Cardiac muscle cell (in vitro differentiated cells and primary cell): Measurements from ENCODE around the gene F9. TPM values are rescaled to one million over a fixed set of nuclear protein-coding genes. Genes with fewer than 3 reads are reported as not detected.
"Not testable (repeated sequence)": the region's sequence is repeated elsewhere in the genome, so short reads cannot be mapped to it uniquely, and the experiment has no call there.

Source experiments
- DNase-seq, 2 donors: peaks; one replicate each; pipeline versions ENCODE4 v3.0.0 to v3.0.0-alpha.2; 2010 to 2017; ENCODE audit warnings: low read depth in 1 of 2, low spot score in 1 of 2
- H3K27ac ChIP-seq: fragments of 200-600 bp; sonication (generic); 2 replicates; pipeline ENCODE4 v1.5.1; 2016
- H3K27me3 ChIP-seq: fragments of 200-600 bp; sonication (generic); 2 replicates; pipeline ENCODE4 v1.6.0; 2016; ENCODE audit warnings: control low read depth
- H3K36me3 ChIP-seq: fragments of 200-600 bp; sonication (generic); 2 replicates; pipeline ENCODE4 v1.5.1; 2016; ENCODE audit warnings: control low read depth
- H3K4me1 ChIP-seq: fragments of 200-600 bp; sonication (generic); 2 replicates; pipeline ENCODE4 v1.8.1; 2017; ENCODE audit warnings: low read depth, mild to moderate bottlenecking, mixed run types
- H3K4me3 ChIP-seq: fragments of 200-600 bp; sonication (generic); 2 replicates; pipeline ENCODE4 v1.5.1; 2016; ENCODE audit warnings: mild to moderate bottlenecking
- H3K9me3 ChIP-seq: fragments of 200-600 bp; sonication (generic); 2 replicates; pipeline ENCODE4 v1.5.1; 2017; ENCODE audit warnings: low read depth, mild to moderate bottlenecking, control low read depth
- CTCF ChIP-seq: IDR thresholded peaks from 2 replicates; pipeline ENCODE4 v1.5.1; 2012; ENCODE audit warnings: low read depth, mild to moderate bottlenecking, low read length
- polyA plus RNA-seq: library from polyadenylated mRNA; unstranded; fragments of >200 nt; fragmentation: Nextera tagmentation; extraction: Ambion mirVana; gene quantifications from 2 replicates; pipeline ENCODE4 v1.2.1, GENCODE V29; 2016
- total RNA-seq: library from RNA; depleted of rRNA; stranded (reverse); fragments of >200 nt; gene quantifications from 2 replicates; pipeline ENCODE4 v1.2.3, GENCODE V29; 2016

The F9 gene
- total and polyA plus RNA-seq, 2 experiments from 2014 or later = not detected

GRCh38 chrX:139518475-139518874 is 12.1 kb upstream of the F9 start:
- Histone ChIP-seq H3K27me3 (no peaks in the 10 kb centered on the region), H3K9me3 (no peaks in the 10 kb centered on the region), H3K4me3 (no peak overlapping the region), H3K36me3 (no peaks in the 10 kb centered on the region), H3K4me1 (no peaks in the 10 kb centered on the region), H3K27ac (no peak overlapping the region)
- no peak for TF ChIP-seq CTCF
- no peak for DNase-seq

GRCh38 chrX:139528829-139529228 is 1.7 kb upstream of the F9 start:
- H3K27ac ChIP-seq, H3K4me1 ChIP-seq, H3K9me3 ChIP-seq, H3K4me3 ChIP-seq, H3K36me3 ChIP-seq, DNase-seq, H3K27me3 ChIP-seq: not testable (repeated sequence)

- H3K4me1 ChIP-seq = no peaks in the 10 kb centered on the region
- no peaks in the 10 kb centered on the region for H3K27me3 ChIP-seq
- no peak overlapping the region for H3K4me3 ChIP-seq
- H3K27ac ChIP-seq = no peak overlapping the region
- no peaks in the 10 kb centered on the region for H3K9me3 ChIP-seq
- H3K36me3 ChIP-seq = no peaks in the 10 kb centered on the region
- TF ChIP-seq CTCF = no peak
- DNase-seq = no peak
These were observed 2.3 kb downstream of the F9 start for GRCh38 chrX:139532834-139533233.

GRCh38 chrX:139533444-139533843 is 2.9 kb downstream of the F9 start:
- Histone ChIP-seq H3K27me3 (no peaks in the 10 kb centered on the region), H3K4me3 (no peak overlapping the region), H3K9me3 (no peaks in the 10 kb centered on the region), H3K27ac (no peak overlapping the region), H3K4me1 (no peaks in the 10 kb centered on the region), H3K36me3 (no peaks in the 10 kb centered on the region)
- no peak for DNase-seq
- TF ChIP-seq CTCF = no peak

GRCh38 chrX:139538907-139539790 is 8.6 kb downstream of the F9 start:
- H3K27me3 ChIP-seq = no peaks in the 10 kb centered on the region
- H3K36me3 ChIP-seq = no peaks in the 10 kb centered on the region
- TF ChIP-seq CTCF = no peak
- H3K9me3 ChIP-seq = no peaks in the 10 kb centered on the region
- H3K4me3 ChIP-seq = no peak overlapping the region
- no peak overlapping the region for H3K27ac ChIP-seq
- no peaks in the 10 kb centered on the region for H3K4me1 ChIP-seq
- DNase-seq = no peak

GRCh38 chrX:139542652-139543051 is 12.1 kb downstream of the F9 start:
- Histone ChIP-seq H3K27me3 (no peaks in the 10 kb centered on the region), H3K9me3 (no peaks in the 10 kb centered on the region), H3K4me3 (no peak overlapping the region), H3K36me3 (no peaks in the 10 kb centered on the region), H3K4me1 (no peaks in the 10 kb centered on the region), H3K27ac (no peak overlapping the region)
- DNase-seq = no peak
- TF ChIP-seq CTCF = no peak
